SIG-M5 (cell line): ENCODE measurements around the gene KCNC1.

ENCODE experiments used
- DNase-seq: peaks from one replicate; lab custom pipeline; 2025; lab: John Stamatoyannopoulos, UW

The KCNC1 gene

DNA sequence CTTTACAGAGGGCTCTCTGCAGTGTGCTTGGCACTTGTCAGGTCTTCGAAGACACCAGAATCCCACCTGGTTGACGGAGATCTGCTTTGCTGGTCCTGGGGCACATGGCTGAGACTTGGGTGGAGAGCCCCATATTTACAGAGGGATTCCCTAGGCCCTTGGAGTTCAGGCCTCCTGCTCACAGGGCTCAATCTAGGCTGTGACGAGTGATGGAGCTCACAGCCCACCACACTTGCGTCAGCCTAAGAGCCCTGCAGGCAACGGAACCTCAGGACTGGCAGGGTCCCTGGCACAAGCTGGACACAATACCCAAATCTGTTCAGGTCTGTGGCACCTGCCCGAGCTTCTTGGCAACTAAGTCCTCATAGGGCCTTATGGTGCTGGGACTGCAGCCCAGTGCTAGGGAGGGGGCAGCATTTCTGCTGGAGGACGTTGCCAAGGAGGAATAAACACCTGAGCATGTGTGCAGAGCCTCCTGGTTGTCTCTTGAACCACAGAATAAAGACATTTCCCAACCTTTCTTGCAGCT, 59.1 kb downstream of the KCNC1 start:
- DNase-seq: no peak

DNA sequence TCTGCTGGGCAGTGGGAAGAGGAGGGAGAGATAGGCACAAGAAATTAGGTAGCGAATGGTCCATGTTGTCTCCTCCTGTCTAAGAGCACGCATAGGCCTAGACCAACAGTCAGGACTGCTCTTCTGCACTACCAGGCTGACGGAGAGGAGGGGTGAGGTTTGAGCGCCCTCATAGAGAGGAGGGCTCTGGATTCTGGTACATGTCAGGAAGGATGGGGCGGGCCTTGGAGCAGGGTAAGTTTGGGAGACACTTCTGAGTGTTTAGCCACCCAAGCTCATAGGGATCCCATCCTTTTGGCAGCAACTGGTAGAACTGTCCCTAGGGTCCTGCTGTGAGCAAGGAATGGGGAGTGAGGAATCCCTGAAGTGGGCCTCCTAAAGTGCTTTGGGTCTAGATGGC, 60.4 kb downstream of the KCNC1 start:
- no peak for DNase-seq

DNA sequence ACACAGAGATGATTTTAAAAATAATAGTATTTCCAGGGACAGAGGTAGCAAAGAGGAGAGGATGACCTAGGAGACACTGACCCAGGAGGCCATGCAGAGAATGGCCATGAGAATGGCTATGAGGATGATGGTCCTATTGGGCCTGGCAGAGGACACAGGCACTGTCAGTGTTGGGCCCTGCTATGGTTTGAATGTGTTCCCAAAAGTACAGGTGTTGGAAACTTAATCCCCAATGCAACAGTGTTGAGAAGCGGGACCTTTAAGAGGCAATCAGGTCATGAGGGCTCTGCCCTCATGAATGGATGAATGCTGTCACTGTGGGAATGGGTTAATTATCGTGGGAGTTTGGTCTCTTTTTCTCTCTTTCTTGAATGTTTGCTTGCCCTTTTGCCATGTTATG, 61.6 kb downstream of the KCNC1 start:
- DNase-seq: no peak

DNA sequence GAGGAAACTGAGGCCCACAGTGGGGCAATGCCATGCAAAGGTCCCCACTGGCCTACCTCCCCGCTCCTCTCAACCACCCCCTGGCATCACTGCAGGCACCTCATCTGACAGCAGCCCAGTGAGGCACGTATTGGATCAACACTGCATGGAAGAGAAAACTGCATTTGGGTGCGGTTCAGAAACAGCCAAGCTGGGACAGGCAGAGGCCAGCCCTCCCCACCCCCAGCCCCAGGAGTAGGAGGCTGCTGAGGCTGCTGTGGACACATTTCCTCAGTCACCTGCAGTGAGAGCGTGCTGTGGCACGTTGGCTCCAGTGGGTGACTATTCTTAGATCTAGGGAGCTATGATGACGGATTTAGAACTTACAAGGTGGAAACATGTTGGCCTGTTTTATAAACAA, 63.7 kb downstream of the KCNC1 start:
- no peak for DNase-seq

DNA sequence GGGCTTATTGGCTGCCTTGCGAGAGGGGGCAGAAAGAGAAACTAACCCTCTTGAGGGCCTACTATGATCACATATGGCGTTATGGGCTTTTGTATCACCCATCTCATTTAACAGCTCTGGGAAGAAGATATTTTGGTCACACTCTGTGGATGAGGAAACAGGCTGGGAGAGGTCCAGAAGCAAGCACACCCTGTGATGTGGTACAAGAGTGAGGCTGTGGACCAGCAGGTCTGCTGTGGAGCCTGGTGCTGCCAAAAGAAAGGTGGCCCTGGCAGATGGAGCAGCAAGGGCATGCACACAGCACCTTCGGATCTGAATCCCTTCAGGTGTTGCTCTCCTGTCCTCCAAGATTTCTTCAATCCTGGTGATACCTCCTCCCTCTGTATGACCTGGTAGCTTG, 64.1 kb downstream of the KCNC1 start:
- DNase-seq: no peak

DNA sequence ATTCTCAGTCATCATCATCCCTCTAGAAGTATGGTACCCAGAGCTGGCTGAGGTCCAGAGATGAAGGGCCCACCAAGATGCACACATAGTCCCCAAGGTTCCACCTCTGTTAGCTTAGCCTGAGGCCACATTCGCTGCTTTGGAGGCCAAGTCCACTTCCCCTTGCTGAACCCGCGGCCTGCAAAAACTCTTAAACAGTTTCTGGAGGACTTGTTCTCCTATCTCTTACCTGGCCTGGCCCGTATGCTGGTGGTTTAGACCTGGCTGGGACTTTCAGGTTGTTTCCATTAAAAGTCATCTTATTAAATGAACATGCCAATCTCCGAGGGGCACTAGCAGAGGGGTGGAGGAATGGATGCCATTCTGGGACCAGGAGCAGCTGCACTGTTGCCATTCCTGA, 64.6 kb downstream of the KCNC1 start:
- DNase-seq: no peak

DNA sequence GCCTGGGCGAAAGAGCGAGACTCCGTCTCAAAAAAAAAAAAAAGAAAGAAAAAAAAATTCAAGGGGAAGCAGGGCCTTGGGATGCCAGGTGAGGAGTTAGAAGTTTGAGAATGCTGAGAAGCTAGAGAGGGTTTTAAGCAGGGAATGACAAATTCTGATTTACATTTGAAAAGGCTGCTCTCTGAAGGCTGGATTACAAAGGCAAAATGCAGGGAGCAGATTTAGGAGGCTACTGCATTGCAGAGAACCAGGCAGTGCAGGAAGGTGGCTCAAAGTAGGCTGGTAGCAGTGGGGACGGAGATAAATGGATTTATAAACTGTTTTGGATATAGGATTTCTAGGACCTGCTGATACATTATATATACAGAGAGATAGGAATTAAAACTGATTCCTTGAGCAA, 66.6 kb downstream of the KCNC1 start:
- DNase-seq: no peak

DNA sequence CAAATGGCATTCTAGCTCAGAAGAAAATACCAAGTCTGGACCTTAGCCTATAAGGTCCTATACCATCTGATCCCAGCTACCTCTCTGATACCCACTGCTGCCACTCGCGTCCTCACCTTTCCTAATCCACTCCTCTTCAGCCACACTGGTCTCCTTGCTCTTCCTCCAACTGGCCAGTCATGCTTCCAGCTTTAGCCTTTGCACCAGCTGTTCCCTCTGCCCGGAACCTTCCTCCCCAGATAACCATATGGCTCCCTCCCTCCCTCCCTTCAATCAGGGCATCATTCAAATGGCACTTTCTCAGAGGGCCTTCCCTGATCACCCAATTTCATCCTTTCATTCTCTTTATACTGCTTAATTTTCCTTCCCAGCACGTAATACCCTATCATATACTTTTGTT, 67.9 kb downstream of the KCNC1 start:
- DNase-seq: no peak

DNA sequence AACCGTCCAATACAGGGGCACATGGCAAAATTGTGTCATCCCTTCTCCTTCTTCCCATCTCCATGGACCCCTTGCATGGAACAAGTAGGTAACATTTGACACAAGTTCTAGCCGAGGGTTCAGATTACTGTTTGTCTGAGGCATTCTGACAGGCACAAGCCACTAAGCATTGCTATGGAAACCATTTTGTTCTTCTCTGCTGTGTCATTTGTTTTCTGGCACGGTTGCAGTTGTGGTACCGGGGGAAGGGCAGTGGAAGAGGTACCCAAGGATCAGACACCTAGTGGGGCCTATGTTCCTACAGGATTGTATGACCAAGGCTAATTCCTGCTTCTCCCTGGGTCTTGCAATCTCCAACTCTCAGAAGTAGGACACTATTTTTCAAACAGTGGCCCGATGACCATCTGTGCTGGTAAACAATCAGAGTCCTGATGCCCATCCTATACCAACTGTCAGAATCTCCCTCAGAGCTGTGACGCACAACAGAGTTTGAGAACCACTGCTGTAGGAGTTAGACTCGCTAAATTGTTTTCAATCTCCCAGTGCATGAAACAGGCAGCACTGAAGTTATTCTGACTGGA, 69.3 kb downstream of the KCNC1 start:
- no peak for DNase-seq

DNA sequence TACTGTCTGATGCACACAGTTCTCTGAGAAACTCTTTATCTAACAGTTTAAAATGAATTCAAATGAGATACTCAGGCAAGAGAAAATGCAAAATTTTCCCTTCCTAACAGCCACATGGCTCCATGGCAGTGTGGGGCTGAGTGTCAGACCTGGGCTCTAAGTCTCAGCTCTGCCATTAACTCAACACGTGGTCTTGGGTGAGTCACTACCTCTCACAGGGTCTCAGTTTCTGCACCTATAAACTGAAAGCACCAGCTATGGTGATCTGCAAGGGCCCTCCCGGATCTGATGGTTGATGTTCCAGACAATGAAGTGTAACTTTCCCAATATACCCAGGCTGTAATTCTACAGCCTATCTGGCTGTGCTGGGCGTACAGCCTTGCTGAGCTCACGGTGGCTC, 70.5 kb downstream of the KCNC1 start:
- no peak for DNase-seq

DNA sequence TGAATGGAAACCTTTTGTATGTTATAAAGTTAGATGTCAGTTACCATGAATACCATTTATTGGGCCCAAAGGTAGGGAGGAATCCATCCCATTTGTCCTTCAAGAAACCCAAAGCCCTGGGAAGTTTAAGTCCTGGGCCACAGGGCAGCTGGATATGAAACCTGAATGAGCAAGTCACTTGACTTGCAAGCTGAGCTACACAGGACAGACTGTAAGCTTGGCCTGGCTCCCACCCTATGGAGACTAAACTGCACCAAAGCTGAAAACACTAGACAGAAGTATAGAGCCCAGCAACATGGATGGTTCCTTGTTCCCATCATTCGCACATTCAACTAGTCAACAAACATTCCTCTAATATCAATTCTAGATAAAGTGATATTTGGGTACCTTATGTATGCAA, 71.3 kb downstream of the KCNC1 start:
- DNase-seq: no peak

DNA sequence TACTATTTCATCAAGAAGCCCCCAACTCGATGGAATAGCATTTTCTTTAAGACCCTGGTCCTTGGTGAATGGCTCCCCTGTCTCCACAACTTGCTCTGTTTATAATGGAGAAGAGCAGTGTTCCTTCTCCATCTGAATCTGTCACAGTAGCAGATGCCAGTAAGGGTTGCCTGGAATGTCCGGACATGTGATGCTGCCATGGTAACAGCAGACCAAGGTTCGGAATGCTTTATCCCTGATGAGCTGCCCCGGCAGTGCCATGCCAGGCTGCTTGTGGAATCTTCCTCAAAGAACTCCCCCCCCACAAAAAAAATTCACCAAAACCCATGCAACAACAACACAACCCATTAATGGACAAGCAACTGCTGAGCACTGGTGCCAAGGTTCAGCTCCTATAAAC, 72.5 kb downstream of the KCNC1 start:
- DNase-seq: no peak

DNA sequence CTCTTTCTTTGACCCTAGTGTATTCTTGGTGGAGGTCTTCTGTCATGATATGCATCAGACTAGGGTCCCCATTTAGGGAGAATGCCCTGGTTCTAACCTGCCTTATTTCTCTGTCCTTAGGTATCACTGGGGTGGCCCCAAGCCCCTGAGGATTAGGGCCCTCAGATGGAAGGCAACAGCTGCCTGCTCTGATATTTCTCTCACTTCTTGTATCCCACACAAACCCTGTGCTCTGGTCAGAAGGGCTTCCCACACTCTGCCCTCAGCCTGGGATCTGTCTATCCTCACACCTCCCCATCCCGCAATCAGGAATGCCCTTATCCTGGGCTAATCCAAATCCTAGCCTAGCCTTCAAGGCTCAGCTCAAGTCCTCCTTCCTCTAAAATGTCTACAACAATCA, 75.5 kb downstream of the KCNC1 start:
- no peak for DNase-seq

DNA sequence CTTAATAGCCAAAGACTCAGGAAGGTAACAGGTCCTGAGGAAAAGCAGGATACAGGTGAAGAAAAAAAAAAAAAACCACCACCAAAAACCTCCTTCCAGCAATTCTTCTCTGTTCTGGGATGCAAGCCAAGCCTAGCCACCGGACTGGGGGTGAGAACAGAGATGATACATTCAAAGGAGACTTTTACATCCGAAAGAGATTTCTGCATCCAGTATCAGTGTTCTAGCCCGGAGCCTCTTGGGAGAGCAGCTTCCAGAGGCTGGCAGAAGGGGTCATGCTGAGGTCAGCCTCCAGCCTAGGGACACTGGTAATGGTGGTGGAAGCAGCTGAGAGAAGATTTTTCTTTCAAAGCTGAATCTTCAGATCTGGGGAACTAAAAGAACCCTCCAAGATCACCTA, 76.2 kb downstream of the KCNC1 start:
- DNase-seq: no peak

DNA sequence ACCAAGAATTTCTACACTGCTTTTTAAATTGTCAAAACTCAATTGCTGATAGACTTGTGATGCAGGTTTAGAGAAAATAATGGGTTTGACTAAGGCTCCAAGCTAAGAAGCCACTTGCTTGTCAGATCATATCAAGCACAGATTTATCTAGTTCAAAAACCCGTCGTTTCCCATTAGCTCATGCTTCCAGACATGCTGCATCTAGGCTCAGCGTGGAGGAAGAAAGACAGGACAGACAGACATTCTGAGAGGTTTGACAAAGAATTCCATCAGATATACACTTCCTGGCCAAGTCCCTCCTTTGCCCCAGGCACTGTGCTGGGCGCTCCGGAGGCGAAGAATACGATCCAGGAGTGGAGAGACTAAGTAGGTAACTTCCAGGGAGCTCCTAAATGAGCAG, 76.8 kb downstream of the KCNC1 start:
- DNase-seq: no peak

DNA sequence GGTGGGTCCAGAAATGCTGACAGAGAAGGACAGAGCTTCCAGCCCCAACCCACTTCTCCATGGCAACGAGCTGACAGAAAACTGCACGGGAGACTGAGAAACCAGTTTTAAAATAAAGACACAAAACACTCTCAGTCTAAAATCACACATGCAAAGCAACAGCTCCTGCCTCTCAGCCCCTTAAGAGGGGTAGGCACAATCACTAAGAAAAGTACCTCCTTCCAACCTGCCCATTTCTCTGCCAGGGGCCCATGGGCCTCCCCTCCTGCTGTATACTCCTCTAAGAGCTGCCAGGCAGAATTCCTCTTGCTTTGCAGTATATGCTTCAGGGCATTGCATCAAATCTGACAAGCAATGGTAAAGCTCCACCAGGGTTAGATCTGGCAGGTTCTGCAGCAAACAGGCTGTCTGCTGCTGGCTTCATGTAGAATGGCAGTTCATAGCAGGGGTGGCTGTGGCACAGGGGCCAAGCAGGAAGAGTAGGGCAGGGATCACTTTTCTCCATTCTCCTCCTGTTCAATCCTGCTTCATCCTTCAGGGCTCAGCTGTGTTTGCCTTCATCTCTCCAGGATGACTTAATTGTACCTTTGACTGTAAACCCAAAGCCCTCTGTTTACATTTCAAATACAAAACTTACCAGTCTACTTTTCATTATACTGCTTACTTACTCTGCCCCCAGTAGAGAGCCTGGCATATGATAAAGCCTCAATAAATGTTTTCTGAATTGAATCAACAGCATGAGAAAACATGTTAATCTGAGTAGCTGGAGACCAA, 77.7 kb downstream of the KCNC1 start:
- DNase-seq: no peak

DNA sequence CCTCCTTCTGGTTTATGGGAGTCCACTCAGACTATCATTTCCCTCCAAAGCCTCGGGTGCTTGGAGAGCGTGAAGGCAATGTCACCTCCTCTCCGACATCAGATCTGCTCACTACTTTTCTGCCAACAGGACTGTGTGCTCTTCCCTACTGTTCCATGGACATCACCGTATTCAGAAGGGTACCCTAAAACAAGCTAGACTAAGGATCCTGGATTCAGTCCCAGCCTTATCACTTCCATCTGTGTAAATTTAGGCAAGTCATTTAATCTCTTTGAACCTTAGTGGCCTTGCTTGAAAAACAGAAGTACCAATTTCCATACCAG, 78.2 kb downstream of the KCNC1 start:
- no peak for DNase-seq

DNA sequence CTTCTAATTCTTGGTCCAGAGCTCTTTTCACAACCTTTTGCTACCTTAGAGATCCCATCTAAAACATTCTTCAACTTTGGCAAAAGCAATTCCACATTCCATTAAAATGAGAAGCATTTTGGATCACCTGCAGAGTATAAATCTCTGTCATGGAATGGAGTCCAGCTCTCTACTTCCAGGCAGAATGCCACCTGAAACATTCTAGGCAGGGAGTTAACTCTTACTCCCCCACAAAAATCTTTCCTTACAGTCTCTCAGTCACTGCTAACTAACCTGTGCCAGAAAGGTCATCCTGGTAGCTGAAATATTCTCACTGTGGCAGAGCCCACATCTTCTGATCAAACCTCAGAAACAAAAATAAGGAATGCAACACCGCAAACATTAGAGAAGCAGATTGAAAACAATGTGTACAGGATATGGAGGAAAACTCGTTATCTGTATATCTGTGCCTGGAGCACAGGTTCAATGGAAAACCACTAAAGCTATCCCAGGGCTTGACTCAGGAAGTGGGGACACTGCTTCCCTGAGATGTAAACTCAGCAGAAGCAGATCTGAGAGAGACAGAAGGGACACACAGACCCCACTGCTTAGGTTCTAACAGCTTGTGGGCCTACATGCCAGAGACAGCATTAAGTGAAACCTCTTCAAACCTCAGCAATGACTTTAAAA, 78.9 kb downstream of the KCNC1 start:
- no peak for DNase-seq

DNA sequence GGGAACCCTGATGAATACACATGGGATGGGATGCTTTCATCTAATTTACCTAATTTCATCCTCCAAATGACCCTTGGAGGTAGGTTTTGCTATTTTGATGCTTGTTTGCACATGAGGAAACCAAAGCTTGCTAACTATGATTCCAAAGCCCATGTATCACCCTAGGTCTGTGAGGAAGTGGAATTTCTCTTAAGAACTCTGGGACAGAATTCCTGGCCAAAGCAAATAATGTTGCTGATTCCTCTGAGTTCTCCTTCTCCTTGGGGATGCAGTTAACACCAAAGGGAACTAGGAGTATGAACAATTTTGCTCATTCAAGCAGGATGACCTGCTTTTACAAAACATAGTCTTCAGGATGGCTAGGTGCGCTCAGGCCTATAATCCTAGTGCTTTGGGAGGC, 80.0 kb downstream of the KCNC1 start:
- DNase-seq: no peak

DNA sequence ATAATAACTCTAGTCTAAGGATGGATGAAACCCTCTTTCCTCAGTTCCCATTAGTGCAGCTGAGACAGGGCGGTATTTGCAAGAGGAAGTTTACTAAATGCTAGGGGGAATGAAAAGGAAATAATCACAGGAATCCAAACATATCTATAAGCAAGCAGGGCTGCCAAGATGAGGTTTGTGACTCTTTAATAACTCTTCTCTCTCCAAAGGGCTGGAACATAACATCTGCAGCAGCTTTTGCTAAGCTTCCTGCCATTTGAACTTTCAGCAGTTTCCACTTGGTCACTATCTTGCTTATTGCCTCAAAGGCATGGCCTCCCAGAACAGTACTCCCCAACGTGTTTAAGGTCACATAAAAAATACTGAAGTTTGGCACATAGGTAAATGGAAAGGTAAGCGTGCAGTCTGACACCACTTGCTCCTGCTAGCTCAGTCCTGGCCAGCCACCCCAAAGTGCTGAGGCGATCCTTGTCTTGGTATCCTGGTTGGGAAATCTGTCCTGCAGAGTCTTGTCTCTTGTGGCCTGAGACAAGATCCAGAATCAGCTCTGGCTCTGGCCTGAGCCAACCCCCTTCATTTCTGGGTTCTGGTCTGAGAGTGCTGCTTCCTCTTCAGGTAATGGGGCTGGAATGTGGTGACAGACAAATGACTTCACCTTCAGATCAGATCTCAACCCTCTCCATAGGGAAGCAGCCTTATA, 81.8 kb downstream of the KCNC1 start:
- no peak for DNase-seq

DNA sequence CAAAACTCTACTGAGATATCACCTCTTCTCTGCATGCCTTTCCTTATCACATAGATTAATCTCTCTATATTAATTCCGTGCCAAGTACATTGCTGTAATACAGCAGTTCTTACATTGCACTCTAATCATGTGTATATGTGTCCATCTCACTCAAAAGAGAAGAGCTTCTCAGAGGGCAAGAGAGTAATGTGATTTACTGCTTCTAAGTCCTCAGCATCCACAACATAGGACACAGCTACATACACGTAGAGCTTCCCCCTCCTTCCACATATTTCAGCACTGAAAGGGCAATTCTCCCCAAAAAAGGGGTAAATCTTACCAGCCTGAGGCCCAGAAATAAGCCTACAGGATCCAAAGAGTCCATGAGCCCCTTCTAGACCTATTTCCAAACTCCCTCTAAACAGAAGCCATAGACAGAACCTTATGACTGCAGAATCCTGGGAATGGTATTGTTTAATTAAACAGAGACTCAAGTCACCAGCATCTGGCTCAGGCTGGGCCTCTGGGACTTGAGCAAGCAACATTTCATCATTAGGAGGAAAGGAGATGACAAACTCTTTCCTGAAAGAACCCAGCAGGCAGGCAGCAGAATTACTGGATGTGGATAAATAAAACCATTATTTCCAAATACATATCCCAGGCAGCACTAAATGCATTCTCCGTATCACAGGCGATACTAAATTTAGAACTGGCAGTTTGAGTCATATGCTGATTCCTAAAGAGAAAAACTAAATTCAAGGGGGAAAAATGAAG, 87.2 kb downstream of the KCNC1 start:
- DNase-seq: no peak

DNA sequence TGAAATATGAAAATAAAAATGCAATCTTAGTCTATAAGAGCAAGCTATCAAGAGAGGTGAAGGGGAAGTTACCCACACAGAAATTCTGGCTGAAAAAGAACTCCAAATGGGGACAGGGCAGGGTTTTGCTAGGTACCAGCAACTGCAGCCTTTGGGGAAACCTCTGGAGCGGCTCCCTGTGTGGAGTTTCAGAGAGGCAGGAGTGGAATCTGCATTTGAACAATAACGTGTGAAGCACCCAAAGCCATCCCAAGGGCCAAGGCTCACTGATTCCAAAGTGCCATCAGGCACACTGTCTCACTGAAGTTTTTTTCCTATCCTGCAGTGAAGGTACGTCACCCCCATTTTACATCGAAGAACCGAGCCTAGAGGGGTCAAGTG, 87.8 kb downstream of the KCNC1 start:
- no peak for DNase-seq
